Astrocyte (in vitro differentiated cells and primary cell): Measurements from ENCODE around the gene COL18A1. TPM values are rescaled to one million over a fixed set of nuclear protein-coding genes. Genes with fewer than 3 reads are reported as not detected.

Experiments used
- DNase-seq: peaks from one replicate; pipeline ENCODE4 v3.0.0-alpha.2; 2010; ENCODE audit warnings: low read depth
- FAIRE-seq: peaks from 2 replicates; lab custom pipeline; 2011; peaks lifted over from hg19 to GRCh38; lab: Jason Lieb, UNC
- H2AFZ ChIP-seq: 2 replicates; pipeline ENCODE4 v1.6.0; 2012; ENCODE audit warnings: low read depth, low read length, inconsistent platforms
- H3K27ac ChIP-seq: 2 replicates; pipeline ENCODE4 v1.5.1; 2011; ENCODE audit warnings: low read depth, low read length, inconsistent platforms
- H3K27me3 ChIP-seq: 2 replicates; pipeline ENCODE4 v1.6.0; 2011; ENCODE audit warnings: low read length, inconsistent platforms; ENCODE audit not compliant: insufficient read depth
- H3K36me3 ChIP-seq: 2 replicates; pipeline ENCODE4 v1.5.1; 2011; ENCODE audit warnings: low read length, inconsistent platforms; ENCODE audit not compliant: insufficient read depth
- H3K4me1 ChIP-seq: 2 replicates; pipeline ENCODE4 v1.5.1; 2011; ENCODE audit warnings: low read length, inconsistent platforms; ENCODE audit not compliant: insufficient read depth
- H3K4me2 ChIP-seq: 2 replicates; pipeline ENCODE4 v1.6.0; 2012; ENCODE audit warnings: low read length, inconsistent platforms
- H3K4me3 ChIP-seq: 2 replicates; pipeline ENCODE4 v1.5.1; 2011; ENCODE audit warnings: low read depth, mild to moderate bottlenecking, low read length, inconsistent platforms; ENCODE audit not compliant: insufficient read depth
- H3K79me2 ChIP-seq: 2 replicates; pipeline ENCODE4 v1.6.0; 2012; ENCODE audit warnings: mild to moderate bottlenecking, low read length, inconsistent platforms; ENCODE audit not compliant: insufficient read depth
- H3K9ac ChIP-seq: 2 replicates; pipeline ENCODE4 v1.6.0; 2012; ENCODE audit warnings: mild to moderate bottlenecking, low read length, inconsistent platforms
- H3K9me3 ChIP-seq: 2 replicates; pipeline ENCODE4 v1.5.1; 2012; ENCODE audit warnings: low read depth, mild to moderate bottlenecking, low read length, inconsistent platforms; ENCODE audit not compliant: insufficient read depth
- H4K20me1 ChIP-seq: 2 replicates; pipeline ENCODE4 v1.6.0; 2012; ENCODE audit warnings: low read length, inconsistent platforms; ENCODE audit not compliant: insufficient read depth
- H3K27ac Mint-ChIP-seq: one replicate; pipeline ENCODE4 v1.8.0; 2021; ENCODE audit warnings: mild to moderate bottlenecking, mixed read lengths; ENCODE audit not compliant: unreplicated experiment
- H3K27me3 Mint-ChIP-seq: one replicate; pipeline ENCODE4 v1.8.0; 2021; ENCODE audit warnings: low read depth, mixed read lengths; ENCODE audit not compliant: unreplicated experiment
- H3K36me3 Mint-ChIP-seq: one replicate; pipeline ENCODE4 v1.8.0; 2021; ENCODE audit warnings: low read depth, mixed read lengths; ENCODE audit not compliant: unreplicated experiment
- H3K4me1 Mint-ChIP-seq: one replicate; pipeline ENCODE4 v1.8.0; 2021; ENCODE audit warnings: low read depth, mixed read lengths; ENCODE audit not compliant: unreplicated experiment
- H3K4me3 Mint-ChIP-seq: one replicate; pipeline ENCODE4 v1.8.0; 2021; ENCODE audit warnings: mild to moderate bottlenecking, moderate library complexity, mixed read lengths; ENCODE audit not compliant: unreplicated experiment
- H3K9me3 Mint-ChIP-seq: one replicate; pipeline ENCODE4 v1.8.0; 2021; ENCODE audit warnings: mild to moderate bottlenecking, mixed read lengths; ENCODE audit not compliant: unreplicated experiment
- EZH2 ChIP-seq: IDR thresholded peaks from 2 replicates; pipeline ENCODE4 v1.6.1; 2012; ENCODE audit warnings: mild to moderate bottlenecking, low read length, inconsistent platforms; ENCODE audit not compliant: insufficient read depth
- total RNA-seq: library from RNA; stranded (reverse); gene quantifications from 2 replicates; pipeline ENCODE4 v1.2.1, GENCODE V29; 2021
- TF ChIP-seq, protein P1 (sequence below): IDR thresholded peaks from 2 replicates; pipeline ENCODE4 v1.5.1; 2011; ENCODE audit warnings: low read depth, mild to moderate bottlenecking, inconsistent platforms, low read length, moderate library complexity; ENCODE audit not compliant: insufficient read depth

COL18A1 gene
- total RNA-seq, 1 donor from 2014 or later = 616 TPM

- TF ChIP-seq, protein P1, sequence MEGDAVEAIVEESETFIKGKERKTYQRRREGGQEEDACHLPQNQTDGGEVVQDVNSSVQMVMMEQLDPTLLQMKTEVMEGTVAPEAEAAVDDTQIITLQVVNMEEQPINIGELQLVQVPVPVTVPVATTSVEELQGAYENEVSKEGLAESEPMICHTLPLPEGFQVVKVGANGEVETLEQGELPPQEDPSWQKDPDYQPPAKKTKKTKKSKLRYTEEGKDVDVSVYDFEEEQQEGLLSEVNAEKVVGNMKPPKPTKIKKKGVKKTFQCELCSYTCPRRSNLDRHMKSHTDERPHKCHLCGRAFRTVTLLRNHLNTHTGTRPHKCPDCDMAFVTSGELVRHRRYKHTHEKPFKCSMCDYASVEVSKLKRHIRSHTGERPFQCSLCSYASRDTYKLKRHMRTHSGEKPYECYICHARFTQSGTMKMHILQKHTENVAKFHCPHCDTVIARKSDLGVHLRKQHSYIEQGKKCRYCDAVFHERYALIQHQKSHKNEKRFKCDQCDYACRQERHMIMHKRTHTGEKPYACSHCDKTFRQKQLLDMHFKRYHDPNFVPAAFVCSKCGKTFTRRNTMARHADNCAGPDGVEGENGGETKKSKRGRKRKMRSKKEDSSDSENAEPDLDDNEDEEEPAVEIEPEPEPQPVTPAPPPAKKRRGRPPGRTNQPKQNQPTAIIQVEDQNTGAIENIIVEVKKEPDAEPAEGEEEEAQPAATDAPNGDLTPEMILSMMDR = no peak
- TF ChIP-seq EZH2 = no peak
- H3K9me3 ChIP-seq = no peaks in the 10 kb centered on the region
- no peak overlapping the region for H2AFZ ChIP-seq
- H4K20me1 ChIP-seq = no peaks in the 10 kb centered on the region
- H3K9ac ChIP-seq = no peak overlapping the region
- Mint-ChIP-seq H3K4me3 (no peak overlapping the region), H3K4me1 (peaks cover 8% of the 10 kb centered on the region), H3K27ac (no peak overlapping the region), H3K36me3 (no peaks in the 10 kb centered on the region), H3K9me3 (no peaks in the 10 kb centered on the region), H3K27me3 (peaks cover 14% of the 10 kb centered on the region)
- H3K27ac ChIP-seq = no peak overlapping the region
- peaks cover 9% of the 10 kb centered on the region for H3K4me1 ChIP-seq
- FAIRE-seq = no peak
- H3K79me2 ChIP-seq = no peaks in the 10 kb centered on the region
- H3K27me3 ChIP-seq = no peaks in the 10 kb centered on the region
- no peaks in the 10 kb centered on the region for H3K36me3 ChIP-seq
- no peak overlapping the region for H3K4me3 ChIP-seq
- H3K4me2 ChIP-seq = no peak overlapping the region
- no peak for DNase-seq
These were observed 143.9 kb downstream of the COL18A1 start for GRCh38 chr21:45548711-45549491.

- no peaks in the 10 kb centered on the region for H3K9me3 ChIP-seq
These were observed 144.9 kb downstream of the COL18A1 start for GRCh38 chr21:45549626-45550463.

More at GRCh38 chr21:45549626-45550463, 144.9 kb downstream of the COL18A1 start:
- DNase-seq = no peak
- Histone ChIP-seq H4K20me1 (no peaks in the 10 kb centered on the region), H3K4me1 (peaks cover 9% of the 10 kb centered on the region), H3K27me3 (no peaks in the 10 kb centered on the region), H3K79me2 (no peaks in the 10 kb centered on the region), H2AFZ (no peak overlapping the region), H3K4me2 (no peak overlapping the region), H3K4me3 (no peak overlapping the region), H3K36me3 (no peaks in the 10 kb centered on the region), H3K9ac (no peak overlapping the region), H3K27ac (no peak overlapping the region)
- Mint-ChIP-seq H3K9me3 (no peaks in the 10 kb centered on the region), H3K4me3 (no peak overlapping the region), H3K27ac (no peak overlapping the region), H3K4me1 (peaks cover 11% of the 10 kb centered on the region), H3K36me3 (no peaks in the 10 kb centered on the region), H3K27me3 (peaks cover 13% of the 10 kb centered on the region)
- FAIRE-seq = no peak
- TF ChIP-seq, protein P1 = no peak
- TF ChIP-seq EZH2 = no peak
